ENCODE data around the gene PACSIN1. TPM values are rescaled to one million over a fixed set of nuclear protein-coding genes. Genes with fewer than 3 reads are reported as not detected.

Gene PACSIN1
- total RNA-seq, 1 donor from 2014 or later, result 0.08 TPM

- H3K27me3 Mint-ChIP-seq (ENCODE audit: unreplicated experiment), result peaks cover 13% of the 10 kb centered on the region
- H3K4me3 Mint-ChIP-seq (ENCODE audit: unreplicated experiment), result peak overlapping the region; percentile 44
- DNase-seq (ENCODE audit: low spot score), result no peak
- peaks cover 4% of the 10 kb centered on the region for H3K4me1 Mint-ChIP-seq (ENCODE audit: unreplicated experiment)
- TF ChIP-seq, protein P1, sequence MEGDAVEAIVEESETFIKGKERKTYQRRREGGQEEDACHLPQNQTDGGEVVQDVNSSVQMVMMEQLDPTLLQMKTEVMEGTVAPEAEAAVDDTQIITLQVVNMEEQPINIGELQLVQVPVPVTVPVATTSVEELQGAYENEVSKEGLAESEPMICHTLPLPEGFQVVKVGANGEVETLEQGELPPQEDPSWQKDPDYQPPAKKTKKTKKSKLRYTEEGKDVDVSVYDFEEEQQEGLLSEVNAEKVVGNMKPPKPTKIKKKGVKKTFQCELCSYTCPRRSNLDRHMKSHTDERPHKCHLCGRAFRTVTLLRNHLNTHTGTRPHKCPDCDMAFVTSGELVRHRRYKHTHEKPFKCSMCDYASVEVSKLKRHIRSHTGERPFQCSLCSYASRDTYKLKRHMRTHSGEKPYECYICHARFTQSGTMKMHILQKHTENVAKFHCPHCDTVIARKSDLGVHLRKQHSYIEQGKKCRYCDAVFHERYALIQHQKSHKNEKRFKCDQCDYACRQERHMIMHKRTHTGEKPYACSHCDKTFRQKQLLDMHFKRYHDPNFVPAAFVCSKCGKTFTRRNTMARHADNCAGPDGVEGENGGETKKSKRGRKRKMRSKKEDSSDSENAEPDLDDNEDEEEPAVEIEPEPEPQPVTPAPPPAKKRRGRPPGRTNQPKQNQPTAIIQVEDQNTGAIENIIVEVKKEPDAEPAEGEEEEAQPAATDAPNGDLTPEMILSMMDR (IDR thresholded peaks at IDR 0.05; ENCODE audit: unreplicated experiment), result no peak
- no peaks in the 10 kb centered on the region for H3K9me3 Mint-ChIP-seq (ENCODE audit: unreplicated experiment)
- no peaks in the 10 kb centered on the region for H3K36me3 Mint-ChIP-seq (ENCODE audit: low read depth, unreplicated experiment)
- peak overlapping the region; percentile 36 for H3K27ac Mint-ChIP-seq (ENCODE audit: unreplicated experiment)
These were observed 50.8 kb downstream of the PACSIN1 start for GRCh38 chr6:34516391-34517324.

DNA sequence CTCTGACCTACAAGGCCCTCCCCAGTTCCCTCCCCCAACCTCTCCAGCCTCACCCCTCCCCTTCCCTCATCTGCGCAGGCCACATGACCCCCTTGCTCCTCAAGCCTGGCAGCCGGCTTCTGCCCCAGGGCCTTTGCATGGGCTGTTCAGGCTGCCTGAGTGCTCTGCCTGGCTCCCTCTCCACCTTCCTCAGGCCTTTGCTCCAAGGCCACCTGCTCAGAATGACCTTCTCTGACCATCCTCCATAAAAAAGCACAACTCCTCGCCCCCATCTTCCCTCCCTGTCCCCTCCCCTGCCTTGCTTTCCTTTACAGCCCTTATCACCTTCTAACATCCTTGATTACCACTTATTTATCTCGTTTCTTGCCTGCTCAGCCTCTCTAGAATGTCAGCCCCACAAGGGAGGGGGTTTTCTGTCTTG lies 51.6 kb downstream of the PACSIN1 start:
- Mint-ChIP-seq H3K27ac (ENCODE audit: unreplicated experiment) (no peak overlapping the region), H3K9me3 (ENCODE audit: unreplicated experiment) (no peaks in the 10 kb centered on the region), H3K4me1 (ENCODE audit: unreplicated experiment) (peaks cover 6% of the 10 kb centered on the region), H3K4me3 (ENCODE audit: unreplicated experiment) (no peak overlapping the region), H3K27me3 (ENCODE audit: unreplicated experiment) (peaks cover 13% of the 10 kb centered on the region), H3K36me3 (ENCODE audit: low read depth, unreplicated experiment) (no peaks in the 10 kb centered on the region)
- DNase-seq (ENCODE audit: low spot score), result no peak
- TF ChIP-seq, protein P1 (IDR thresholded peaks at IDR 0.05; ENCODE audit: unreplicated experiment), result no peak

GRCh38 chr6:34517966-34518365 lies 52.1 kb downstream of the PACSIN1 start:
- Mint-ChIP-seq H3K4me3 (ENCODE audit: unreplicated experiment) (no peak overlapping the region), H3K36me3 (ENCODE audit: low read depth, unreplicated experiment) (no peaks in the 10 kb centered on the region), H3K27me3 (ENCODE audit: unreplicated experiment) (peaks cover 12% of the 10 kb centered on the region), H3K4me1 (ENCODE audit: unreplicated experiment) (peaks cover 7% of the 10 kb centered on the region), H3K27ac (ENCODE audit: unreplicated experiment) (no peak overlapping the region), H3K9me3 (ENCODE audit: unreplicated experiment) (no peaks in the 10 kb centered on the region)
- TF ChIP-seq, protein P1 (IDR thresholded peaks at IDR 0.05; ENCODE audit: unreplicated experiment), result no peak
- no peak for DNase-seq (ENCODE audit: low spot score)

GRCh38 chr6:34518669-34519365 lies 52.9 kb downstream of the PACSIN1 start:
- H3K9me3 Mint-ChIP-seq (ENCODE audit: unreplicated experiment), result no peaks in the 10 kb centered on the region
- no peak overlapping the region for H3K4me3 Mint-ChIP-seq (ENCODE audit: unreplicated experiment)
- no peak for DNase-seq (ENCODE audit: low spot score)
- TF ChIP-seq, protein P1 (IDR thresholded peaks at IDR 0.05; ENCODE audit: unreplicated experiment), result no peak
- H3K36me3 Mint-ChIP-seq (ENCODE audit: low read depth, unreplicated experiment), result no peaks in the 10 kb centered on the region
- peaks cover 7% of the 10 kb centered on the region for H3K4me1 Mint-ChIP-seq (ENCODE audit: unreplicated experiment)
- no peak overlapping the region for H3K27ac Mint-ChIP-seq (ENCODE audit: unreplicated experiment)
- peaks cover 10% of the 10 kb centered on the region for H3K27me3 Mint-ChIP-seq (ENCODE audit: unreplicated experiment)
